GM23338 (cell line): ENCODE measurements around the gene LYL1. TPM values are rescaled to one million over a fixed set of nuclear protein-coding genes. Genes with fewer than 3 reads are reported as not detected.

Experiments
- ATAC-seq: fragments of 200-7000 bp; cut with Tn5 transposase; 3 replicates; pipeline ENCODE4 v1.9.1; 2020
- DNase-seq: peaks from one replicate; pipeline ENCODE4 v3.0.0-alpha.2; 2015; ENCODE audit warnings: low spot score
- H2AFZ ChIP-seq: fragments of 200-600 bp; sonication (generic); 2 replicates; pipeline ENCODE4 v1.8.0; 2016; ENCODE audit warnings: antibody characterized with exemption, mild to moderate bottlenecking, moderate library complexity
- H3F3A ChIP-seq: fragments of 200-600 bp; sonication (generic); replicated peaks from 2 replicates; pipeline ENCODE4 v1.8.0; 2017; ENCODE audit warnings: antibody characterized with exemption, mixed run types, low read depth
- H3K27ac ChIP-seq: fragments of 200-600 bp; sonication (generic); 2 replicates; pipeline ENCODE4 v1.6.1; 2016; ENCODE audit warnings: low read depth
- H3K27me3 ChIP-seq: fragments of 200-600 bp; sonication (generic); 2 replicates; pipeline ENCODE4 v1.8.0; 2016; ENCODE audit warnings: mild to moderate bottlenecking, mixed run types, moderate library complexity; ENCODE audit not compliant: insufficient read depth
- H3K36me3 ChIP-seq: fragments of 200-600 bp; sonication (generic); 2 replicates; pipeline ENCODE4 v1.8.0; 2016; ENCODE audit warnings: mild to moderate bottlenecking; ENCODE audit not compliant: insufficient read depth
- H3K4me1 ChIP-seq: fragments of 200-600 bp; sonication (generic); 2 replicates; pipeline ENCODE4 v1.8.0; 2016; ENCODE audit warnings: mild to moderate bottlenecking, moderate library complexity; ENCODE audit not compliant: insufficient read depth
- H3K4me2 ChIP-seq: fragments of 200-600 bp; sonication (generic); 2 replicates; pipeline ENCODE4 v1.7.1; 2017; ENCODE audit warnings: mixed run types
- H3K4me3 ChIP-seq: fragments of 200-600 bp; sonication (generic); 2 replicates; pipeline ENCODE4 v1.6.1; 2016; ENCODE audit warnings: mixed run types
- H3K79me2 ChIP-seq: fragments of 200-600 bp; sonication (generic); replicated peaks from 2 replicates; pipeline ENCODE4 v1.8.0; 2017; ENCODE audit warnings: mild to moderate bottlenecking; ENCODE audit not compliant: insufficient read depth
- H3K9me2 ChIP-seq: fragments of 200-600 bp; sonication (generic); 2 replicates; pipeline ENCODE4 v1.8.0; 2017; ENCODE audit not compliant: insufficient read depth
- H4K20me1 ChIP-seq: fragments of 200-600 bp; sonication (generic); replicated peaks from 2 replicates; pipeline ENCODE4 v1.8.0; 2017; ENCODE audit warnings: mild to moderate bottlenecking; ENCODE audit not compliant: insufficient read depth
- H3K27ac Mint-ChIP-seq: 2 replicates; pipeline ENCODE4 v1.8.0; 2020; ENCODE audit warnings: inconsistent platforms, mild to moderate bottlenecking, moderate library complexity, mixed read lengths
- H3K27me3 Mint-ChIP-seq: 3 replicates; pipeline ENCODE4 v1.8.0; 2022; ENCODE audit warnings: low read depth, mild to moderate bottlenecking, moderate library complexity, mixed read lengths, inconsistent platforms; ENCODE audit not compliant: insufficient read depth, poor library complexity
- H3K36me3 Mint-ChIP-seq: 3 replicates; pipeline ENCODE4 v1.8.0; 2021; ENCODE audit warnings: low read depth, mild to moderate bottlenecking, inconsistent platforms, moderate library complexity, mixed read lengths
- H3K4me1 Mint-ChIP-seq: 3 replicates; pipeline ENCODE4 v1.8.0; 2020; ENCODE audit warnings: mild to moderate bottlenecking, inconsistent platforms, mixed read lengths
- H3K4me3 Mint-ChIP-seq: 3 replicates; pipeline ENCODE4 v1.8.0; 2021; ENCODE audit warnings: moderate library complexity, mild to moderate bottlenecking, inconsistent platforms, mixed read lengths
- H3K9me3 Mint-ChIP-seq: 3 replicates; pipeline ENCODE4 v1.8.0; 2020; ENCODE audit warnings: moderate library complexity, mild to moderate bottlenecking, inconsistent platforms, mixed read lengths
- CREB1 ChIP-seq: fragments of 250-450 bp; sonication (Bioruptor Pico); IDR thresholded peaks from 2 replicates; pipeline ENCODE4 v1.5.0; 2020; ENCODE audit warnings: low read depth, mild to moderate bottlenecking, moderate library complexity
- CTCF ChIP-seq, 2 experiments: fragments of 200-600 bp in 1 of 2; sonication (generic) in 1 of 2; conservative IDR thresholded peaks; 2 replicates each; pipeline versions ENCODE4 v1.5.1 to v1.6.1; 2016 to 2017; ENCODE audit warnings: antibody characterized with exemption in 2 of 2, low read depth in 2 of 2, mild to moderate bottlenecking in 2 of 2, moderate library complexity in 1 of 2
- ETS1 ChIP-seq: IDR thresholded peaks from 2 replicates; pipeline ENCODE4 v1.6.1; 2016; ENCODE audit warnings: antibody characterized with exemption
- EZH2 ChIP-seq: fragments of 200-600 bp; sonication (generic); IDR thresholded peaks from one replicate; pipeline ENCODE4 v1.8.0; 2017; ENCODE audit warnings: antibody characterized with exemption, mild to moderate bottlenecking, low read depth; ENCODE audit not compliant: unreplicated experiment
- EZH2phosphoT487 ChIP-seq: fragments of 200-600 bp; sonication (generic); IDR thresholded peaks from one replicate; pipeline ENCODE4 v1.8.1; 2018; ENCODE audit warnings: antibody characterized with exemption; ENCODE audit not compliant: unreplicated experiment
- JUNB ChIP-seq: IDR thresholded peaks from one replicate; pipeline ENCODE4 v1.6.1; 2016; ENCODE audit warnings: antibody characterized with exemption; ENCODE audit not compliant: unreplicated experiment
- NANOG ChIP-seq: IDR thresholded peaks from 2 replicates; pipeline ENCODE4 v1.6.1; 2016; ENCODE audit warnings: antibody characterized with exemption, borderline replicate concordance
- POLR2AphosphoS5 ChIP-seq: IDR thresholded peaks from 2 replicates; pipeline ENCODE4 v1.6.1; 2016; ENCODE audit warnings: antibody characterized with exemption, low read depth
- REST ChIP-seq: IDR thresholded peaks from one replicate; pipeline ENCODE4 v1.6.1; 2018; ENCODE audit warnings: antibody characterized with exemption; ENCODE audit not compliant: unreplicated experiment
- STAT1 ChIP-seq: IDR thresholded peaks from one replicate; pipeline ENCODE4 v1.6.1; 2016; ENCODE audit warnings: antibody characterized with exemption; ENCODE audit not compliant: unreplicated experiment
- ZNF114 ChIP-seq: fragments of 250-450 bp; sonication (Bioruptor Pico); IDR thresholded peaks from 2 replicates; pipeline ENCODE4 v1.5.0; 2020; ENCODE audit warnings: mild to moderate bottlenecking, moderate library complexity
- ZNF331 ChIP-seq: fragments of 250-450 bp; sonication (Bioruptor Pico); IDR thresholded peaks from 2 replicates; pipeline ENCODE4 v1.5.0; 2020; ENCODE audit warnings: low read depth, mild to moderate bottlenecking, moderate library complexity
- ZNF462 ChIP-seq: fragments of 250-450 bp; sonication (Bioruptor Pico); IDR thresholded peaks from 2 replicates; pipeline ENCODE4 v1.5.0; 2020; ENCODE audit warnings: mild to moderate bottlenecking, moderate library complexity
- polyA plus RNA-seq: library from polyadenylated mRNA; unstranded; fragments of >200 nt; fragmentation: Nextera tagmentation; extraction: Ambion mirVana; gene quantifications from 2 replicates; pipeline ENCODE4 v1.2.1, GENCODE V29; 2016
- total RNA-seq: library from RNA; depleted of rRNA; stranded (reverse); fragments of >200 nt; shearing (Covaris generic); gene quantifications from 2 replicates; pipeline ENCODE4 v1.2.3, GENCODE V29; 2014

Gene LYL1
- total and polyA plus RNA-seq, 2 experiments from 2014 or later: 1.2 to 2.2 TPM

GRCh38 chr19:13128583-13128982 lies 25.9 kb upstream of the LYL1 start:
- no peak for TF ChIP-seq ZNF114
- no peak for TF ChIP-seq REST
- TF ChIP-seq ZNF331 (CRISPR knock-in tag): no peak
- TF ChIP-seq ZNF462: no peak
- TF ChIP-seq EZH2: no peak
- TF ChIP-seq JUNB: no peak
- TF ChIP-seq EZH2phosphoT487: no peak
- no peak for TF ChIP-seq POLR2AphosphoS5
- TF ChIP-seq STAT1: no peak
- TF ChIP-seq ETS1: no peak
- TF ChIP-seq CREB1: no peak
- TF ChIP-seq NANOG: no peak
- no peak for TF ChIP-seq CTCF (conservative IDR thresholded peaks at IDR 0.05; ENCODE audit: low read depth in 2 of 2)
- peaks cover 100% of the 10 kb centered on the region for H3K79me2 ChIP-seq
- no peaks in the 10 kb centered on the region for H3K9me3 Mint-ChIP-seq
- peaks cover 5% of the 10 kb centered on the region; the same call in 2 of the 3 replicates for H3K4me1 Mint-ChIP-seq
- H3K4me3 ChIP-seq: no peak overlapping the region
- ATAC-seq (no peak), DNase-seq (no peak)
- peaks cover 9% of the 10 kb centered on the region for H3K27me3 Mint-ChIP-seq
- no peak overlapping the region for H3K27ac ChIP-seq
- peaks cover 93% of the 10 kb centered on the region for H4K20me1 ChIP-seq
- H3K36me3 Mint-ChIP-seq: peaks cover 31% of the 10 kb centered on the region
- H3K9me2 ChIP-seq: no peaks in the 10 kb centered on the region
- no peak overlapping the region for H2AFZ ChIP-seq
- H3K27me3 ChIP-seq: no peaks in the 10 kb centered on the region
- H3K36me3 ChIP-seq: no peaks in the 10 kb centered on the region
- H3K4me1 ChIP-seq: no peaks in the 10 kb centered on the region
- H3F3A ChIP-seq: no peaks in the 10 kb centered on the region
- no peak overlapping the region for H3K27ac Mint-ChIP-seq
- H3K4me2 ChIP-seq: no peak overlapping the region
- H3K4me3 Mint-ChIP-seq: no peak overlapping the region
